GDM1 (cell line): ENCODE measurements around the gene SCAF4.

ENCODE experiments used
- DNase-seq: peaks from one replicate; lab custom pipeline; 2025; lab: John Stamatoyannopoulos, UW

SCAF4 gene

DNA sequence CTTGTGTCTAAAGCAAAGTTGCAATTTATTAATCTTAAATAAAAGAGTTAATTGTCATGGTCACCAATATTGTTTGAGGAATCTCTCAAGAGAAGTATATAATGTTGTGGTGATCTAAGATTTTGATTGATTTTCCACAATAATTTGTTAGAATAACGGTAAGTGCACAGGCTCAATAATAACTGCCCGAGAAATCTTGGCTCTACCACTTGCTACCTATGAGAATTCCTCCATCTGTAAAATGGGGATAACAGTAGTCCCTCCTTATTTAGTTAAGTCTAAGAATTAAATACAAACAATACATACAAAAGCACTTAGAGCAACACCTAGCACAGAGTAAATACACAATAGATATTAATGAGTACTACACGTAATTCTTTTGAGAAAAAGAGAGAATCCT is 18.8 kb downstream of the SCAF4 start:
- DNase-seq: no peak

DNA sequence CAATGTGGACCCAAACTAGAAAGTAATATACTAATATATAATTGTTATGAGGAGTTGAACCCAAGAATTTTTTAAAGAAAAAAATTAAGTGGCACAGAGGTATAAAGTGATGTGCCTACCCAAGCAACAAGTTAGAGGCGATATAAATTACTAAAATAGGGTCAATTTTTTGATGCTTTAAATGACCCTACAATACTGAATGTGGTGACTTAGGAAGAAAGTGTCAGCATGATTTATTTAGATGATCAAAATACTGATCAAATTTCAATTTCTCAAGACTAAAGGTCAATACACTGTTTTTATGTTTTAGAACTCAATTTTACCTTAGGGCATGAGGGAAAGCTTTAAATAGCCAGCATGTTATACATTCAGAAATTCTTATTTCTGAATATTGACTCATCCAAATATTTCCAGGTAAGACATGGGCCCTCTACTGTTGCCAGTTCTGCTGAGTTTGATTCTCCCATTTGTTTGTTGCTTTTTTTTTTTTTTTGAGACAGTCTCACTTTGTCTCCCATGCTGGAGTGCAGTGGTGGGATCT is 20.1 kb downstream of the SCAF4 start:
- no peak for DNase-seq

DNA sequence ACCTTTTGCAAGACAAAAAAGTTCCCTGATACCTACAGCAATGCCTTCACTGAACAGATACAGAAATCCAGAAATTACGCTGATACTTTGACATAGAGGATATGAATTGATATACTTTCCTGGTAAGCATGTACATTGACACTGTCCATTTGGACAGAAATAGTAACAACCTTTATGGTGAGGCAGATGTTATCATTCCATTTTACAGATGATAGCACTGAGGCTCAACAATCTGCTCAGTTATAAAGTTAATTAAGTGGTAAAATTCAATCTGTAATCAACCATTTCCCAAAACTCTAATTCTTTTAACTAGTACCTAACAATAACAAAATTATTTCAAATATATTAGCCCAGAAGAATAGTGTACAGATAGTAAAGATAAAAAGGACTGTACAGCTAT is 20.6 kb downstream of the SCAF4 start:
- DNase-seq: no peak

DNA sequence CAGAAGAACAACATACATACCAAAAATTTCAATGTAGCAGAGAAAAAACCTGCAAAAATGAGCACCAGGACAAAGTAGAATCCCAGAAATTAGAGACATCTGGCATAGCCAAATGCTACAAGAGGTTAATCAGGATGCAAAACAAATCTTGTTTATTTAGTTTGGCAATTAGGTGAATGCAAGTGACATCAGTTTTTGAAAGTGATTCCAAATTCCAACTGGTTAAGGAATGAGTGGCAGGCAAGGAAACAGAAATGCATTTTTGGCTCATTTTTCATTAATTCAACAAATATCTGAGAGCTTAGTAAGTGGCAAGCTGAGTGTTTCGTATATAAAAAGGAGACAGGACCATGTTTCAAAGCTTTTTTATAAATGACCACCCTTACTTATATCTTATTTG is 21.3 kb downstream of the SCAF4 start:
- no peak for DNase-seq

DNA sequence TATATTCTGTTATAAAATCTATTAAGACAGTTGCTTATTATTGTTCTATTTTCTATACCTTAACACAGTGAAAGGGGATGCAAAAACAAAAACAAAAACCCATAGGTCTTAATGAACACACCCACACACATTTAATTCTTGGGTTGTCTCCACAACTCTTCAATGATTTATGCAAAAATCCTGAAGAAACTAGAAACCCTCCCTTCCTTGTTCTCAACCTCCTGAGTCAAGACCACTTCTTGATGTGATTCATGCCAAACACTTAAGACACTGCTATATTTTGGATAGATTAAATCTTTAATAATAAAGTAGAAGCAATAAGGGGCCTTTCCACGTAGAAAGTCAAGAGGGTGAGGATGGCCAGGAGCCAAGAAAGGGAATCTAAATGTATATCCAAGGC is 23.4 kb downstream of the SCAF4 start:
- no peak for DNase-seq

DNA sequence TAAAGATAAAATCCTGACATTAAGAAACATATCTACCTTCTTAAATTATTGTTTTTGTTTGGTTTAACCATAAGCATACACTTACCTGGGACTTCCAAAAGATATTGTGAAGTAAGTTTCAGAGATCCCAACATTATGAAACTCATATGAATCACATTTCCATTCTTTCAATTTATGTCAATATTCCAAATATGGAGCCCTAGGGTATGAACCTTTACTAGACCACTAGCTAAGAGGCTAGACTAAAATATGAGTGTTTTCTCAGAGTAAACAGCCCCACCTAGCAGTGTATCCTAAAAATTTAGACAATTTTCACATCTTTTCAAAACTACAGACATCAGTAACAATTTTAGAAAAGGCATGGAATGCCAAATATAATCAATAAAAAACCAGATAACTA is 24.4 kb downstream of the SCAF4 start:
- no peak for DNase-seq

DNA sequence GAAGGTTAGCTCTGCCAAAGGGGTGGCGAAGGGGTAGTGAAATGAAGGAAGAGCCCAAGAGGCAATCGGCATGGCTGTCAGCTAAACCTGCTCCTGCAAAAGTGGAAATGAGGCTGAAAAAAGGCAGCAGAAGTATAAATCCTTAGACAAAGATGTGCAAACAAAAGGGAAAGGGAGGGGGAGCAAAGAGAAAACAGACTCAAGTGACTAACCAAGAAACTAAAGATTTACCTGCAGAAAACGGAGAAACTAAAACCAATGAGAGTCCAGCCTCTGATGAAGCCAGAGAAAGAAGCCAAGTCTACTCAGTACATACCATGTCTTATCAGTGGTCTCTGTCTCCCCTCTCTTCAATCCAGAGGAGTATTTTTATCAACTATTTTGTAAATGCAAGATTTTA is 25.4 kb downstream of the SCAF4 start:
- no peak for DNase-seq

DNA sequence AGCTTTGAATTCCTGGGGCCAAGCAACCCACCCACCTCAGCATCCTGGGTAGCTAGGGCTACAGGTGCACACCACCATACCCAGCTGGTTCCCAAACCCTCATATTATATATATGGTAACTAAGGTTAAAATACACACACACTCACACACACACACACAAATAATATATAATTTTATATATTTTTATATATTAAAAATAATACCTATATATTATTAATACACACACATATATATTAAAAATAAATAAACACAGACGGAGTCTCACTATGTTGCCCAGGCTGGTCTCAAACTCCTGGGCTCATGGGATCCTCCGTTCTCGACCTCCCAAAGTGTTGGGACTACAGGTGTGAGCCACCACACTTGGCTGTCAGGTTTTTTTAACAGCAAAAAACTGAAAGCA is 31.9 kb downstream of the SCAF4 start:
- no peak for DNase-seq

DNA sequence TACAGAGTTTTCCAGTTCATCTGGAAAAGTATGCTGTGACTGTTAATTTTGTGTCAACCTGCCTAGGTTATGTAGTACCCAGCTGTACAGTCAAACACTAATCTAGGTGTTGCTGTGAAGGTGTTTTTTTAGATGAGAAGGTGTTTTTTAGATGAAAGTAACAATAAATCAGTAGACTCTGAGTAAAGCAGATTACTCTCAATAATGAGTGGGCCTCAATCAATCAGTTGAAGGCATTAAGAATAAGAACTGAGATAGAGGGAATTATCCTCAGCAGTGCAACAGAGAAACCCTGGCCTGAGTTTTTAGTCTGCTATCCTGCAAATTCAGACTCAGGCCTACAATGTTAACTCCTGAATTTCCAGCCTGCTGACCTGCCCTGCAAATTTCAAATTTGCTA is 33.5 kb downstream of the SCAF4 start:
- no peak for DNase-seq

DNA sequence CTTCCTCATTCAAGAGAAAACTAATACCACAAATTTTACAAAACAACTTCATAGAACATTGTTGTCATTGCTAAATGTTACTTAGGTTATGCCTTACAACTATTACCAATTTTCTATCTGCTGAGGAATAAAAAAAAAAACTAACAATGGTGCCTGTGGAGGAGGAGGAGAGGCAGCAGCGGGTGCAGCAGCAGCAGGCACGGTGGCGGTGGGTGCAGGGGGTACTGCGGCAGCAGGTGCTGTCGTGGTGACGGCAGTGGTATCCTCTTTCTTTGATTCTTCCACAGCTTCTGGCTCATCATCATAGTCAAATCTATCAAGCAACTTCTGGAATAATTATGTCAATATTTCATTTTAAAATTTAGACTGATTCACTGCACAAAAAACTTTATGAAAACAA is 35.5 kb downstream of the SCAF4 start:
- no peak for DNase-seq

DNA sequence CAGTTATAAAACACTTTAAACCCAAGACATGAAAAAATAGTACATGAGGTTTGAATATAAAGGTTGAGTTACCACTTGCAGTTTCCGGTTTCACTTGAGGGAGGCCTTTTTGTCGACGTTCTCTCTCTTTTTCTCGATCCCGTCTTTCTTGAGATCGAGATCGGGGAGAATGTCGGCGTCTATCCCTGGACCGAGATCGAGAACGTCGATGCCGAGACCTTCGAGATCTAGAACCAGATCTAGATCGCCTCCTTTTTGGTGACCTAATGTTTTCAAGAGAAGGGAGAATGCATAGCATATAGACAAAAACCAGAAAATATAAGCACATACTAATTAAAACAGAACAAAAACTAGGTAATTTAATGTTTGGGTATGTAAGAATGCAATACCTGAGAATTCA is 38.7 kb downstream of the SCAF4 start:
- no peak for DNase-seq

DNA sequence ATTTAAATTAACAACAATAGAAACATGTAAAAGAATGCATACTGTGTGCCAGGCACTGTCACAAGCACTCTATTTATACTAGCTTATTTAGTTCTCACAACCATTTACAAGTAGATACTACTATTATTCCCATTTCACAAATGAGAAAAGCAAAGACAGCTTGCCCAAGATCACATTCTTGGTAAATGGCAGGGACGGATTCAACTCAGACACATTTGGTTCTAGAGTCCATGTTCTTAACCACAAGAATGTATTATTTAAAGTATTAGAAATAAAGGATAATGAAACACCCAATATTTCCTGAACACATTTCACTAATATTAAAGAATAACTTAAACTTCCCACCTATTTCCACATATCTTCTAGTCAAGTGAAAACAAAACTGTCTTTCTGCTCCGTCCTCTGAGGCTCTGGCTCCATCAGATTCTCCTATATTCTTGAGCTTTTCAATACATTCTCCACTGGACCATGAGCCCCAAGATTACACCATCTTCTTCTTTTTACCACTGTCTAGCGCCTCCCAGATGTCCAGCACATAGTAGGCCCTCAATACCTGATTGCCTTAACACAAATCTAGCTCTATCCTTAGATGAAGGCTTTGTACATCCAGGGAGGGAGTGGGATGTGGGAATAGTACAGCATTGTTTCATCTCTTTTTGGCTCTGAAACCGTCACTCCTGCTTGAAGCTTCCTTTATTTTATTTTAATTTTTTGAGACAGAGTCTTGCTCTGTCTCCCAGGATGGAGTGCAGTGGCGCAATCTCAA is 43.1 kb downstream of the SCAF4 start:
- DNase-seq: no peak

DNA sequence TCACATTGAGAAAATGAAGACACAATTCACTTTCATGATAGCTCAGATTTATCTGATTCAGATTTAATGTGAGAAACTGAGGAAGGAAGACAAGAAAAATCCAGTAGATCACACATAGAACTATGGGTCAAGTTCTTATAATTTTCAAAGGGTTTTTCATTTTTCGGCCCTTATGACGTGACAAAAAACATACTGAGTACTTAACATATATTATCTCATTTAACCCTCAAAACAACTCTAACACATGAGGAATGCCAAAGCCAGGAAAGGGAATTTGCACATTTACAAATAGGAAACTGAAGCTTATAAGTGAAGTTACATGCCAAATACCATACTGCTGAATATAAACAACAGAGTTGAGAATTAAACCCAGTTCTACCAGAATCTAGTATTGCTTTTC is 44.8 kb downstream of the SCAF4 start:
- no peak for DNase-seq

DNA sequence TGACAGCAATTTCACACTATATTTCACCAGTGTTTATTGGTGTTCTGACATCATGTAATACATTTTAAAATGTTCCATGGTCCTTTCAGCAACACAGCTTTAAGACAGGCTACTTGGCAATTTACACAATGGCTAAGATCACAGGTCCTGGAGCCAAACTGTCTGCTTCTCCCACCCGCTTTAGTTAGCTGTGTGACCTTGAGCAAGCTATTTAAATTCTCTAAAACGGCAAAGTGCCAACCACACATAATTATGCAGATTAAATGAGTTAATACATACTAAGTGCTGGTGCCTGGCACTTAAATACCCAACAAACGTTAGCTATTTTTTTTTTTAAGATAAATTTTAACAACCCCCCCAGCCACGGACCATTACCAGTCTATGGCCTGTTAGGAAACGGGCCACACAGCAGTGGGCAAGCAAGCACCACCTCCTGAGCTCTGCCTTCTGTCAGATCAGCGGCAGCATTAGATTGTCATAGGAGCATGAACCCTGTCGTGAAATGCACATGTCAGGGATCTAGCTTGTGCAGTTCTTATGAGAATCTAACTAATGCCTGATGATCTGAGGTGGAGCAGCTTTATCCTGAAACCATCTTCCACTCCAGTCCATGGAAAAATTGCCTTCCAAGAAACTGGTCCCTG is 45.5 kb downstream of the SCAF4 start:
- no peak for DNase-seq

DNA sequence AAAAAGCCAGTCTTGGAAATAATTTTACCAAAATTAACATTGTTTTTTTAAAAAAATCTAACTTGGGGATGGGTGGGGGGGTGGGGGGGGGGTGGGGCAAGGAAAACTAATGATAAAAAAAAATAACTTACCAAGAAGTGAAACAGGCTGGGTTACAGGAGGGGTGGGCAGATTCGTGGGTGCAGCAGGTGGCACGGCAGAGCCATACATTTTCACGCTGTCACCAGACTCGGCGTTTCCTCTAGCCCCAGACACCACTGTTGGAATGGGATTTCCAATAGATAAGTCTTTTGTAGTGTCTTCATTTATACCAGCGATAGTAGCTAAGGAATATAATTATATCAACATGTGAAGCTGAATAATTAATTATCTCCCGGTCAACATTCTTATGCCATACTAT is 47.0 kb downstream of the SCAF4 start:
- no peak for DNase-seq

DNA sequence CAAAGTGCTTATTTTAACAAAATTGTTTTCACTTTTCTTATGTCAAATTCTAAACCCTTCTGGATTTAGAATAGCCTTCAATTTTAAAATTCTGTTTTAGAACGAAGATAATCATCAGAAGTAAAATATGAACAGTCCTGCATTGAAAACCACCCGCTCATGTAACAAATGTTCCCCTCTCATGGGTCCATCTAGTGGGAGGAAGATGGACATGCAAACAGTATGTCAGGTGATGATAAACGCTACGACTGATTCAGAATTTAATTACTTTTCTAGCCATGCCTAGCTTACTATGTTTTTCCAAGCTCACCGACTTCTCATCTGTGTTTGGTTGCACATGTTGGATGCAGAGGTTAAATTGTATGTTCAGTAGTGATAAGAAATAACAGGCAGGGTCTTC is 48.9 kb downstream of the SCAF4 start:
- no peak for DNase-seq

DNA sequence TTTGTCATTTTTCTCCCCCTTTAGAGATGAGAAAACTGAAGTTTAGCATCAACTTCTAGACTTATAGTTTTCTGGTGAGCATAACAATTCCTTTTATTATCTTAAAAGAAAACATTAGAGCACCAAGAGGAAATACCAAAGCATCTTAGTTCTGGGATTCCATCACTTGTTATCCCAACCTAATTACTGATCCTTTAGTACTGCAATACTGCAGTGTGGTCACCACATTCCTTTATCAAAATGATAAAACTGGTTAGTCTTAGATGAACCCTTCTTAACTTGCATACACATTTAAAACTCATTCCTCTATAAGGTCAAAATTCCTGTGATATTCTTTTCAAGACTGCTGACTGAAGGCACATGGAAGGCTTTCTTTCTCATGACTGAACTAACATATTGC is 49.3 kb downstream of the SCAF4 start:
- no peak for DNase-seq

DNA sequence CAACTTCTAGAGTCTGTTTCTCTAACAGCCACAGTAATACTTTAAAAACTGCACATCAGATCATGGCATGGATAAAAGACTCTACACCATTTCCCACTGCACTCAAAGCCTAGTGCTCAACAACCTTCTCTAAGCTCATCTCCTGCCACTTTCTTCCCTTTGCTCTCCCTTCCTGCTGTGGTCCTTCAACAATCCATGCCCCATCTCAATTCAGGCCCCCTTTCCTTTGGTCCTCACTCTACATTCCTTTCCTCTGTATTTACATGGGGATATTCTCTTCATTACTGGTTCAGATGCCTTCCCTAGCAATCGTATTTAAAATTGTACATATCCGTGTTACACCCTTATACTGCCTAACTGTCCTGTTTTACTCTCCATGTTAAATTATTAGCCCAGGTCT is 53.4 kb downstream of the SCAF4 start:
- DNase-seq: no peak

DNA sequence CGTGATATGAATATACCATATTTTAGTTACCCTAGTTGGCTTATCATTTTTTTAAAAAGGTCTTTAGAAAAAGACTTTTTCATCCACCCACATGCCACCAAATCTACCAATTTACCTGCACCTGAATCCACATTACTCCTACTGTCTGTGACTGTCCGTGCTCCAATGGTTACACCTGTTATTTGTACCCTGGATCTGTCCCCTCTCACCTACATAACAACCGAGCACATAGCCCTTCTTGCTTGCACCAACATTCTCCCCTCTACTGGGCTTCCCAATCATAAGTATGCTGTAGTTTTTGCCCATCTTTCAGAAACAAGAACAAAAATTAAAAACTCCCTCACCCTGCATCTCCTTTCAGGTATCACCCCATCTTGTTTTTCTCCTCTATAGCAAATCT is 54.9 kb downstream of the SCAF4 start:
- no peak for DNase-seq

DNA sequence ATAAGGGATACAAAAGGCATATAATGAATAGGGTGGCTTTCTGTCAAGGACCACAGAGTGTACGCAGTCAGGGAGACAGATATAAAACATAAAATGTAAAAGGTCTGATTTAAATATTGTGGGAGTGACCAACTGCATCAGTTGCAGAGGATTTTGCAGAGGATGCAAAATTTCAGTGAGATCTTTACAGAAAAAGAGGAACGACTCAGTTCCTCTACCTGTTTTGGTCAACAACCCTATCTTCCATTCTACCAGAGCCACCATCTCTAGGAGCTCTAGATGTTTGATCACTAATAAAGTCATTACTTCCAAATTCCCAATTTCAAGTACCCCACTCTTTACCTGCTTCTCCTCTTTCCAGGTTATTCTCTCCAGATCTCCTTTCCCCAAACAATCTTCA is 56.0 kb downstream of the SCAF4 start:
- DNase-seq: no peak

DNA sequence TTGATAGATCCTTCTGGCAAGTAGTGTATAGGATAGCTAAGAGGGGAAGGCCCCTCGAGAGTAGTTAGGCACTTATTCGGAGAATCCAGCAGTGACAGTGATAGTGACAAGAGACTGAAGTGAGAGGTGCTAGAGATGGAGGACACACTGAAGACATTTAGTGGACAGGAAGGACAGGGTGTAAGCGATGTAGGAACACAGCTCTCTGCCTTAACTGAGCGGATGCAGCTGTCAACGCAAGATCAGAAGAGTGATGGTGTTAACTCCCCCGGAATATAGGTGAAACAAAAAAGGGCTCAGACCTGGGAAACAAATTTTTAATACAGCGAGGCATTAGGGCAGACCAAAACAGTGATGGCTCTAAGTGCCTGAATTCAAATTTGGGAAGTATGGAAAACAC is 56.6 kb downstream of the SCAF4 start:
- no peak for DNase-seq

DNA sequence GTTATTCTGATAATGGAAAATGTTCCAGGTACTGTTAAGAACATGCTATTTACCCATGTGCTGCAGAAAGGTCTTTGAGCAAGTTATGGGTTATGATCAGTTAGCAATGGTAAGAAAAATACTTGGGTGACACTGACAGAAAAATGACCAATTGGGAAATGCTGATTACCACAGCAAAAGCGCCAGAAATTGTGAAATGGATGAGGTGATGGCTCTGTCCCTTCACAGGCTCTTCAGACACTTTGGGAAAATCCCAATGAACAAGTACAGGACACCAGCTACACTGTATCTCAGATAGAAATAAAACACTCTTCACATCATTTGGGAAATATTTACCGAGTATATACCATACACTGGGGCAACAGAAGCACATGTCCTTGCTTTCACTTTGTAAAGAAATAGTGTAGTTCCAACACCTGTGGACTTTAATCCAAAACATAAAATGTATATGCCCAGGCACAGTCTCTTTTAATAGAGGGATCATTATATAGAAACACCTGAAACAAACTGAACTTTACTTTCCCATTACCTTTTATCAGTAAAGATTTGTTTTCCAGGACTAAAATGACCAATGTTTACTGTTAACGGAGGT is 58.5 kb downstream of the SCAF4 start:
- DNase-seq: no peak

DNA sequence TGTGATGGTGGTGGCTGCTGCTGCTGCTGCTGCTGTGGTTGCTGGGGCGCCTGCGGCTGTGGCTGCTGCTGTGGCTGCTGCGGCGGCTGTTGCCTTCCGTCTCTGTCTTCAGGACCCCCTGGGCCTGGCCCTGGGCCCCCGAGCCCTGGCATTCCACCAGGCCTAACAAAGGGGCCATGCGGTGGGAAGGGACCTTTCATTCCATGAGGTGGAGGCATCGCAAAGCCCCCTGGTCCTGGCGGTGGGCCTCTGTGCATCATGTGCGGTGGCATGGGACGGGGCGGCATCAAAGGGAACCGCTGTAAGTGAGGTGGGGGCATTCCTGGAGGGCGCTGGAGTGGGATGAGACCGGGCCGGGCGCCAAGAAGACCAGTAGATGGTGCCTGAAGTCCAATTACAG is 60.0 kb downstream of the SCAF4 start:
- no peak for DNase-seq
